Loucy (cell line): ENCODE data around the gene CLDN20.

Experiments
- H2AFZ ChIP-seq: fragments of 200-600 bp; sonication (generic); 2 replicates; pipeline ENCODE4 v1.6.0; 2016; ENCODE audit warnings: antibody characterized with exemption, mild to moderate bottlenecking, low read length, moderate library complexity
- H3F3A ChIP-seq: fragments of 200-600 bp; 2 replicates; pipeline ENCODE4 v1.6.0; 2016; ENCODE audit warnings: antibody characterized with exemption, low read depth, mild to moderate bottlenecking
- H3K27me3 ChIP-seq: fragments of 200-600 bp; sonication (generic); 2 replicates; pipeline ENCODE4 v1.6.1; 2014; ENCODE audit warnings: low read length, mild to moderate bottlenecking; ENCODE audit not compliant: insufficient read depth, poor library complexity, severe bottlenecking
- H3K36me3 ChIP-seq: fragments of 200-600 bp; sonication (generic); 2 replicates; pipeline ENCODE4 v1.6.1; 2016; ENCODE audit warnings: low read length; ENCODE audit not compliant: insufficient read depth
- H3K4me1 ChIP-seq: fragments of 200-600 bp; sonication (generic); 2 replicates; pipeline ENCODE4 v1.5.1; 2014; ENCODE audit warnings: low read length, mild to moderate bottlenecking; ENCODE audit not compliant: insufficient read depth, poor library complexity, severe bottlenecking
- H3K4me2 ChIP-seq: fragments of 200-600 bp; sonication (generic); 2 replicates; pipeline ENCODE4 v1.6.0; 2014; ENCODE audit warnings: antibody characterized with exemption, low read length, low read depth, mild to moderate bottlenecking; ENCODE audit not compliant: poor library complexity, severe bottlenecking
- H3K4me3 ChIP-seq: fragments of 200-600 bp; sonication (generic); 2 replicates; pipeline ENCODE4 v1.5.1; 2014; ENCODE audit warnings: low read length, mild to moderate bottlenecking, mixed read lengths; ENCODE audit not compliant: poor library complexity, severe bottlenecking
- H3K79me2 ChIP-seq: fragments of 200-600 bp; sonication (generic); 2 replicates; pipeline ENCODE4 v1.6.1; 2014; ENCODE audit warnings: low read length; ENCODE audit not compliant: insufficient read depth
- H3K9ac ChIP-seq: fragments of 200-600 bp; sonication (generic); 2 replicates; pipeline ENCODE4 v1.6.0; 2014; ENCODE audit warnings: mild to moderate bottlenecking, low read depth, low read length, moderate library complexity; ENCODE audit not compliant: poor library complexity, severe bottlenecking
- H3K9me2 ChIP-seq: fragments of 200-600 bp; sonication (generic); replicated peaks from 2 replicates; pipeline ENCODE4 v1.6.1; 2016; ENCODE audit warnings: low read depth, low read length, mixed read lengths
- H3K9me3 ChIP-seq: fragments of 200-600 bp; sonication (generic); 2 replicates; pipeline ENCODE4 v1.6.1; 2014; ENCODE audit warnings: mild to moderate bottlenecking, antibody characterized with exemption, low read length, low read depth; ENCODE audit not compliant: insufficient read depth
- H4K20me1 ChIP-seq: fragments of 200-600 bp; sonication (generic); 2 replicates; pipeline ENCODE4 v1.6.0; 2014; ENCODE audit warnings: antibody characterized with exemption, low read length, mild to moderate bottlenecking; ENCODE audit not compliant: insufficient read depth, poor library complexity, severe bottlenecking
- EZH2phosphoT487 ChIP-seq: fragments of 200-600 bp; IDR thresholded peaks from 2 replicates; pipeline ENCODE4 v1.6.1; 2018; ENCODE audit warnings: antibody characterized with exemption, mild to moderate bottlenecking, moderate library complexity, borderline replicate concordance
- TF ChIP-seq, protein P1 (sequence below): fragments of 200-600 bp; sonication (generic); conservative IDR thresholded peaks from 2 replicates; pipeline ENCODE4 v1.5.1; 2014; ENCODE audit warnings: mild to moderate bottlenecking, antibody characterized with exemption, low read length

CLDN20 gene

DNA sequence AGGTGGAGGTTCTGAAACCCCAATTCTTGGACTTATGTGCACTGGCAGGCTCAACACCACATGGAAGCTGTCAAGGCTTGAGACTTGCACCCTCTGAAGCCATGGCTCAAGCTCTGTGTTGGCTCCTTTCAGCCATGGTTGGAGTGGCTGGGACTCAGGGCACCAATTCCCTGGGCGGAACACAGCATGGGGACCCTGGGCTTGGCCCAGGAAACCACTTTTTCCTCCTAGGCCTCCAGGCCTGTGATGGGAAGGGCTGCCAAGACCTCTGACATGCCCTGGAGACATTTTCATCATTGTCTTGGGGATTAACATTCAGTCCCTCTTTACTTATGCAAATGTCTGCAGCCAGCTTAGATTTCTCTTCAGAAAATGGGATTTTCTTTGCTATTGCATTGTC lies 26.2 kb upstream of the CLDN20 start:
- no peak overlapping the region for H3K9ac ChIP-seq
- H3K4me1 ChIP-seq, result no peaks in the 10 kb centered on the region
- no peak overlapping the region for H3K4me3 ChIP-seq
- no peaks in the 10 kb centered on the region for H3K27me3 ChIP-seq
- H3K36me3 ChIP-seq, result no peaks in the 10 kb centered on the region
- H2AFZ ChIP-seq, result no peak overlapping the region
- H4K20me1 ChIP-seq, result no peaks in the 10 kb centered on the region
- H3F3A ChIP-seq, result no peaks in the 10 kb centered on the region
- no peaks in the 10 kb centered on the region for H3K79me2 ChIP-seq
- no peaks in the 10 kb centered on the region for H3K9me2 ChIP-seq
- H3K9me3 ChIP-seq, result no peaks in the 10 kb centered on the region
- no peak overlapping the region for H3K4me2 ChIP-seq
- TF ChIP-seq EZH2phosphoT487, result no peak
- TF ChIP-seq, protein P1, sequence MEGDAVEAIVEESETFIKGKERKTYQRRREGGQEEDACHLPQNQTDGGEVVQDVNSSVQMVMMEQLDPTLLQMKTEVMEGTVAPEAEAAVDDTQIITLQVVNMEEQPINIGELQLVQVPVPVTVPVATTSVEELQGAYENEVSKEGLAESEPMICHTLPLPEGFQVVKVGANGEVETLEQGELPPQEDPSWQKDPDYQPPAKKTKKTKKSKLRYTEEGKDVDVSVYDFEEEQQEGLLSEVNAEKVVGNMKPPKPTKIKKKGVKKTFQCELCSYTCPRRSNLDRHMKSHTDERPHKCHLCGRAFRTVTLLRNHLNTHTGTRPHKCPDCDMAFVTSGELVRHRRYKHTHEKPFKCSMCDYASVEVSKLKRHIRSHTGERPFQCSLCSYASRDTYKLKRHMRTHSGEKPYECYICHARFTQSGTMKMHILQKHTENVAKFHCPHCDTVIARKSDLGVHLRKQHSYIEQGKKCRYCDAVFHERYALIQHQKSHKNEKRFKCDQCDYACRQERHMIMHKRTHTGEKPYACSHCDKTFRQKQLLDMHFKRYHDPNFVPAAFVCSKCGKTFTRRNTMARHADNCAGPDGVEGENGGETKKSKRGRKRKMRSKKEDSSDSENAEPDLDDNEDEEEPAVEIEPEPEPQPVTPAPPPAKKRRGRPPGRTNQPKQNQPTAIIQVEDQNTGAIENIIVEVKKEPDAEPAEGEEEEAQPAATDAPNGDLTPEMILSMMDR, result no peak

DNA sequence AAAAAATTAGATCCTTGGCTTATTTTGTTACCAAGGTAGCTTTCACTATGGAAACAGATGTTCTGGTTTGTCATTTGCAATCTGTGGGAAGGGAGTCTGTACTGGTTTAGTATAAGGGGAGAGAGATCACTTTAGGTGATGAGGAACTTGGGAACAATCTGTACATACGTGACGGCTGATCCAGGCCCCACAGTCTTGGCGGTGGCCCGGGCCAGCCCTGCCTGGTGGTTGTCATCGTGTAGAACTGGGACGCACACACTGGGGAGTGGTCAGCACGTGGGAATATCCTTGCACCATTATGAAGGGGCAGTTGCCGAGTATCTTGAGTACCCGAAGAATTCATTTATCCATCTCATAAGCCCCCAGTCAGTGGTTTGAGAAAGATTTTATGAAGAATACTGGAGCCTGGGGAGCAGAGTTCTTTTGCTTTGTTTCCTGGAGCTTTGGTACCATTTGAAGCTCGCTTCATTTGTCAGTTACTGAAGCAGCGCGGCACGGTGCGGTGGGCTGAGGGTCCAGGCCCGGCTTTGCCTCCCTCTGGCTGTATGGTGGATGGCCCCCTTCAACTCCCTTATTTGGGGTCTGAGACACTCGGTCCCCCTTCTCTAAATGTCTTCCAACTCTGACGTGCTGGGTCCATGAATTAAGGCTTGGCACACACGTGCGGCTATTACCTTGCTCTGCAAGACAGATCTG lies 22.8 kb upstream of the CLDN20 start:
- Histone ChIP-seq H3K4me2 (no peak overlapping the region), H3K27me3 (no peaks in the 10 kb centered on the region), H3K9ac (no peak overlapping the region), H3K9me3 (no peaks in the 10 kb centered on the region), H3K79me2 (no peaks in the 10 kb centered on the region), H3K9me2 (no peaks in the 10 kb centered on the region), H3F3A (no peaks in the 10 kb centered on the region), H3K4me1 (no peaks in the 10 kb centered on the region), H4K20me1 (no peaks in the 10 kb centered on the region), H2AFZ (no peak overlapping the region), H3K36me3 (no peaks in the 10 kb centered on the region), H3K4me3 (no peak overlapping the region)
- no peak for TF ChIP-seq EZH2phosphoT487
- TF ChIP-seq, protein P1, result no peak

DNA sequence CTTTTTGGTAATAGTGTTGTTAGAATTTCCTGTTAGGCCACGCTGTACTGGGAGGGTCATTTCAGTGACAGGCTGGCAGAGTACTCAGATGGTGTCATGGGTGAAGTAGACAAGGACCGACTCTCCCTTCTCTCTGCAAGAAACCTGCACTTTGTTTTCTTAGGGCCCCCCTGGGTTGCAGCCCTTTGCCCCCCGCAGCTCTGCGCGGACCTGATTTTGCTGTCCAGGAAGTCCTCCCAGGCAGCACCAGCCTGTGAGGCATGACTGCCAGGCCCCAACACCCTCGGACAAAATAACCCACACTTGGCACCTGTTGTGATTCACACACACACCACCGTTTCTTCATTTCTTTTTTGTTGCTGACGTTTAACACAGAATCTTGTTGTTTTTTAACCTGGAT lies 21.8 kb upstream of the CLDN20 start:
- no peaks in the 10 kb centered on the region for H3K27me3 ChIP-seq
- H2AFZ ChIP-seq, result no peak overlapping the region
- H3K79me2 ChIP-seq, result no peaks in the 10 kb centered on the region
- no peaks in the 10 kb centered on the region for H4K20me1 ChIP-seq
- no peak overlapping the region for H3K4me2 ChIP-seq
- H3K9me3 ChIP-seq, result no peaks in the 10 kb centered on the region
- no peaks in the 10 kb centered on the region for H3K4me1 ChIP-seq
- TF ChIP-seq EZH2phosphoT487, result no peak
- TF ChIP-seq, protein P1, result no peak
- H3K9me2 ChIP-seq, result no peaks in the 10 kb centered on the region
- H3K4me3 ChIP-seq, result no peak overlapping the region
- H3K9ac ChIP-seq, result no peak overlapping the region
- H3K36me3 ChIP-seq, result no peaks in the 10 kb centered on the region
- H3F3A ChIP-seq, result no peaks in the 10 kb centered on the region
